B cell (primary cell): ENCODE data around the gene RASL10B.

Experiments
- CTCF ChIP-seq: fragments of 200-600 bp; IDR thresholded peaks from one replicate; pipeline ENCODE4 v1.8.0; 2022; ENCODE audit warnings: antibody characterized with exemption, mild to moderate bottlenecking
- EZH2 ChIP-seq: IDR thresholded peaks from 2 replicates; pipeline ENCODE4 v1.6.1; 2012; ENCODE audit warnings: borderline replicate concordance, low read depth, mild to moderate bottlenecking, moderate library complexity, low read length; ENCODE audit not compliant: insufficient read depth, poor library complexity, severe bottlenecking

DNA sequence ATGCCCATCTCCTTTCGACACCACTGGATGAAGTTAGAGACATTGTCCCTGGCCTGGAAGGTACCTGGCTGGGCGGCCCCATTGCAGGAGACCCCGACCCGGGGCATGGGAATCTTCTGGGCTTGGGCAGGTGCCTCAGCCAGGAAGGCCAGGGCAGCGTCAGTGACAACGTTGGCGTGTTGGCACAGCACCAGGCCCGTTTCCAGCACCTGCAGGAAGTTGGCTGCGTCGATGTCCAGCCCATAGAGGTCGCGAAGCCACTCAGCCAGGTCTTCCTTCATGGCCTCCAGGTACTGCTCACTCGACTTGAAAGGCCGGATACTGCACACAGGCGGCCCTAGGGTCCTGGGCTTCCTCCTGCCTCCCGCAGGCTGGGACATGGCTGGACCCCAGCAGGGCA is 21.0 kb downstream of the RASL10B start:
- no peak for TF ChIP-seq CTCF
- no peak for TF ChIP-seq EZH2
